Neural crest cell (in vitro differentiated cells): ENCODE data around the gene FANCE. TPM values are rescaled to one million over a fixed set of nuclear protein-coding genes. Genes with fewer than 3 reads are reported as not detected.

Experiments used
- DNase-seq: peaks from one replicate; pipeline ENCODE4 v3.0.0; 2021; ENCODE audit warnings: low read depth, mixed read lengths, low spot score
- H3K27ac Mint-ChIP-seq: one replicate; pipeline ENCODE4 v1.8.0; 2021; ENCODE audit warnings: mild to moderate bottlenecking, mixed read lengths; ENCODE audit not compliant: unreplicated experiment
- H3K27me3 Mint-ChIP-seq: 2 replicates; pipeline ENCODE4 v1.8.0; 2021; ENCODE audit warnings: low read depth, mild to moderate bottlenecking, mixed read lengths
- H3K36me3 Mint-ChIP-seq: 2 replicates; pipeline ENCODE4 v1.8.0; 2021; ENCODE audit warnings: low read depth, mild to moderate bottlenecking, mixed read lengths
- H3K4me1 Mint-ChIP-seq: 2 replicates; pipeline ENCODE4 v1.8.0; 2021; ENCODE audit warnings: mixed read lengths
- H3K4me3 Mint-ChIP-seq: one replicate; pipeline ENCODE4 v1.8.0; 2021; ENCODE audit warnings: mild to moderate bottlenecking, mixed read lengths
- H3K9me3 Mint-ChIP-seq: 2 replicates; pipeline ENCODE4 v1.8.0; 2021; ENCODE audit warnings: mixed read lengths
- long read RNA-seq: library from polyadenylated mRNA; unstranded; transcript quantifications from one replicate; pipeline ENCODE4 v2.0.0, GENCODE V29; 2020
- total RNA-seq: library from RNA; stranded (reverse); gene quantifications from 2 replicates; pipeline ENCODE4 v1.2.1, GENCODE V29; 2021
- TF ChIP-seq, protein P1 (sequence below): fragments of 200-600 bp; sonication (generic); conservative IDR thresholded peaks from 2 replicates; pipeline ENCODE4 v1.5.0; 2021; ENCODE audit warnings: antibody characterized with exemption, mild to moderate bottlenecking

Gene FANCE, protein sequence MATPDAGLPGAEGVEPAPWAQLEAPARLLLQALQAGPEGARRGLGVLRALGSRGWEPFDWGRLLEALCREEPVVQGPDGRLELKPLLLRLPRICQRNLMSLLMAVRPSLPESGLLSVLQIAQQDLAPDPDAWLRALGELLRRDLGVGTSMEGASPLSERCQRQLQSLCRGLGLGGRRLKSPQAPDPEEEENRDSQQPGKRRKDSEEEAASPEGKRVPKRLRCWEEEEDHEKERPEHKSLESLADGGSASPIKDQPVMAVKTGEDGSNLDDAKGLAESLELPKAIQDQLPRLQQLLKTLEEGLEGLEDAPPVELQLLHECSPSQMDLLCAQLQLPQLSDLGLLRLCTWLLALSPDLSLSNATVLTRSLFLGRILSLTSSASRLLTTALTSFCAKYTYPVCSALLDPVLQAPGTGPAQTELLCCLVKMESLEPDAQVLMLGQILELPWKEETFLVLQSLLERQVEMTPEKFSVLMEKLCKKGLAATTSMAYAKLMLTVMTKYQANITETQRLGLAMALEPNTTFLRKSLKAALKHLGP
- 18.8 and 20.4 TPM in 2 replicates for total RNA-seq
- long read RNA-seq, partial matches to known transcripts: 0 of 2 reads
- long read RNA-seq, other reads (novel, unspliced or antisense): 1 of 2 reads

DNA sequence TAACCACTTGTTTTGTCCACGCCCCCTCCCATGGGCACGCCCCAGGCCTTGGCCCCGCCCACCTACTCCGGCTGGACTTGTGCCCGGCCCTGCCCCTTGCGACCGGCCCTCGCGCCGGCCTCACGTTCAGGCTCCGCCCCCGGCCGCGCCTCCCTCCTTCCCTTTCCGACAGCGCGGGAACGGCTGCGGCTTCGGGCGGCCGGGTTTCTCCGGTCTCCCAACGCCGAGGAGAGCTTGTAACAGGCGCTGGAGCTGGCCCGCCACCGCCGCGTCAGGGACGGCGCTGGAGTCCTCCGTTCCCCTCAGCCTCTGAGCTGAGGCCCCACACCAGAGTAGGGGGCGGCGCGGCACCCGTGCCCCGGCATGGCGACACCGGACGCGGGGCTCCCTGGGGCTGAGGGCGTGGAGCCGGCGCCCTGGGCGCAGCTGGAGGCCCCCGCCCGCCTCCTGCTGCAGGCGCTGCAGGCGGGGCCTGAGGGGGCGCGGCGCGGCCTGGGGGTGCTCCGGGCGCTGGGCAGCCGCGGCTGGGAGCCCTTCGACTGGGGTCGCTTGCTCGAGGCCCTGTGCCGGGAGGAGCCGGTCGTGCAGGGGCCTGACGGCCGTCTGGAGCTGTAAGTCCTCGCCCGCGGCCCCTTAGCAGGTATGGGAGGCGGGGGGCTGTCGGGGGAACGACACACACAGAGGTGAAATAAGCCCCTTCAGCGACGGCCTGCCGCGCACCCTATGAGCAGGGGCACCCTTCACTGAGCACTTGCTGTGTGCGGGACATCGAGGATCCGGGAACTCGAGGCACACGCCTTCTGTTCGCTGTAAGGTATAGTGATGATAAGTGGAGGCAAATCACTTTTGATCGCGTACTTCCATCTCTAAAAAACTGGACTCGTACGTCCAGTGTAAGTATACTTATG is at the start of gene FANCE:
Gene FANCE (plus strand): TSS at position 156 of the 908 bp plus-strand sequence. CDS start 208 bp downstream, at position 364.
- H3K27me3 Mint-ChIP-seq: no peaks in the 10 kb centered on the region

DNA sequence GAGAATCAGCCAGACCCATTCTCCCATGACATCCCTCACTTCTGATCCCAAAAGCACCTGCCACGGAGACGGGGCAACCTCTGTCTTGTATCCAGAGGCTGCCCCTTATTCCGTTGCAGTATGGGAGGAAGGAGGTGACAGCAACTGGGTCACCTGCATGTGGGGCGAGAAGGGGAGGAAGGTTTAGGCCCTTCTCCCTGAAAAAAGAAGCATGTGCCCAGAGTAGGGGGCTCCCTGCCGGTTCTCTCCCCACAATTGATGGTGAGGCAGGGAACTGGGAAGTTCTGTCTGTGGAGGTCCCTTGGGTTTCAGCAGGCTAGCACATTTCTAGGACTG is 49.3 kb upstream of the FANCE start:
- Mint-ChIP-seq H3K4me1 (no peaks in the 10 kb centered on the region), H3K27ac (no peak overlapping the region), H3K36me3 (no peaks in the 10 kb centered on the region), H3K4me3 (no peak overlapping the region), H3K27me3 (no peaks in the 10 kb centered on the region), H3K9me3 (no peaks in the 10 kb centered on the region)
- no peak for DNase-seq
- TF ChIP-seq, protein P1, sequence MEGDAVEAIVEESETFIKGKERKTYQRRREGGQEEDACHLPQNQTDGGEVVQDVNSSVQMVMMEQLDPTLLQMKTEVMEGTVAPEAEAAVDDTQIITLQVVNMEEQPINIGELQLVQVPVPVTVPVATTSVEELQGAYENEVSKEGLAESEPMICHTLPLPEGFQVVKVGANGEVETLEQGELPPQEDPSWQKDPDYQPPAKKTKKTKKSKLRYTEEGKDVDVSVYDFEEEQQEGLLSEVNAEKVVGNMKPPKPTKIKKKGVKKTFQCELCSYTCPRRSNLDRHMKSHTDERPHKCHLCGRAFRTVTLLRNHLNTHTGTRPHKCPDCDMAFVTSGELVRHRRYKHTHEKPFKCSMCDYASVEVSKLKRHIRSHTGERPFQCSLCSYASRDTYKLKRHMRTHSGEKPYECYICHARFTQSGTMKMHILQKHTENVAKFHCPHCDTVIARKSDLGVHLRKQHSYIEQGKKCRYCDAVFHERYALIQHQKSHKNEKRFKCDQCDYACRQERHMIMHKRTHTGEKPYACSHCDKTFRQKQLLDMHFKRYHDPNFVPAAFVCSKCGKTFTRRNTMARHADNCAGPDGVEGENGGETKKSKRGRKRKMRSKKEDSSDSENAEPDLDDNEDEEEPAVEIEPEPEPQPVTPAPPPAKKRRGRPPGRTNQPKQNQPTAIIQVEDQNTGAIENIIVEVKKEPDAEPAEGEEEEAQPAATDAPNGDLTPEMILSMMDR: no peak

More for the DNA sequence above, at the start of gene FANCE:
- DNase-seq: peak; percentile 100
- peaks cover 38% of the 10 kb centered on the region for H3K4me1 Mint-ChIP-seq
- TF ChIP-seq, protein P1: no peak
- no peak within 1 kb of the TSS for H3K27ac Mint-ChIP-seq
- H3K4me3 Mint-ChIP-seq: peak within 1 kb of the TSS; percentile 86
- H3K9me3 Mint-ChIP-seq: no peaks in the 10 kb centered on the region
- peaks cover 9% of the 10 kb centered on the region for H3K36me3 Mint-ChIP-seq

DNA sequence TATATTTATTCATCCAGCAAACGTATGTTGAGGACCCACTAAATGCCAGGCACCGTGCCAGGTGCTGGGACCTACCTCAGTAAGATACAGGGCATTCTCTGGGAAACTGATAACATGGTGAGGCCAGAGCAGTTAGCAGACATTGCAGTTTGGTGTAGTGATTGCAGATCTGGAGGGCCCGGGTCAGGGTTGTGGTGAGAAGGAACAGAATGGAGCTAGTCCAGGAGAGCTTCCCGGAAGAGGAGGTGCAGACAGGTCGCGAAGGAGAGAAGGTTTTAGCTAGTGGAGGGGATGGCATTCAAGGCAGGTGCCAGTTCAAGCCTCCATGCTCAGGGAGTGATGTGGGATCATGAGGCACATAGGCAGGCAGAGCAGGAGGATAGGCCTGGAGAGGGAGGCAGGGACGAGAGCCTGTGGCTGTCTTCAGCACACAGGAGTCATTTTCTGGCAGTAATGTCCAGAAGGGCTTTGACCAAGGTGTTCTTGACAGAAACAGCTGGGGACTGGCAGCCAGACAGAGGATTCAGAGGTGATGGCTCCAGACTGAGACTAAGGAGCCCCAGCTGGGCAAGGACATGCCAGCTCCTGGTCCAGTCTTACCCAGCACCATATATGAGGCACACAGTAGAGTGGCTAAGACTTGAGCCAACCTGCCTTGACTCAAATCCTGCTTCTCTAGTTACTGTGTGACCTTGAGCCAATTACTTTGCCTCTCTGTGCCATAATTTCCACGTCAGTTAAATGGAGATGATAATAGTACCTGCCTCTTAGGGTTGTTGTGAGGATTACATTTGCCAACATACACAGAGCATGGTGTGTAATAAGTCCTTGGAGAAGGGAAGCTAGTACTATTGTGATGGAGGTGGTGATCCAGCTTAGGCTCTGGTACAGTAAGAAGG is 48.3 kb upstream of the FANCE start:
- H3K36me3 Mint-ChIP-seq: no peaks in the 10 kb centered on the region
- no peak for DNase-seq
- H3K4me1 Mint-ChIP-seq: no peaks in the 10 kb centered on the region
- no peak overlapping the region for H3K4me3 Mint-ChIP-seq
- H3K27me3 Mint-ChIP-seq: no peaks in the 10 kb centered on the region
- H3K27ac Mint-ChIP-seq: no peak overlapping the region
- TF ChIP-seq, protein P1: no peak
- no peaks in the 10 kb centered on the region for H3K9me3 Mint-ChIP-seq

DNA sequence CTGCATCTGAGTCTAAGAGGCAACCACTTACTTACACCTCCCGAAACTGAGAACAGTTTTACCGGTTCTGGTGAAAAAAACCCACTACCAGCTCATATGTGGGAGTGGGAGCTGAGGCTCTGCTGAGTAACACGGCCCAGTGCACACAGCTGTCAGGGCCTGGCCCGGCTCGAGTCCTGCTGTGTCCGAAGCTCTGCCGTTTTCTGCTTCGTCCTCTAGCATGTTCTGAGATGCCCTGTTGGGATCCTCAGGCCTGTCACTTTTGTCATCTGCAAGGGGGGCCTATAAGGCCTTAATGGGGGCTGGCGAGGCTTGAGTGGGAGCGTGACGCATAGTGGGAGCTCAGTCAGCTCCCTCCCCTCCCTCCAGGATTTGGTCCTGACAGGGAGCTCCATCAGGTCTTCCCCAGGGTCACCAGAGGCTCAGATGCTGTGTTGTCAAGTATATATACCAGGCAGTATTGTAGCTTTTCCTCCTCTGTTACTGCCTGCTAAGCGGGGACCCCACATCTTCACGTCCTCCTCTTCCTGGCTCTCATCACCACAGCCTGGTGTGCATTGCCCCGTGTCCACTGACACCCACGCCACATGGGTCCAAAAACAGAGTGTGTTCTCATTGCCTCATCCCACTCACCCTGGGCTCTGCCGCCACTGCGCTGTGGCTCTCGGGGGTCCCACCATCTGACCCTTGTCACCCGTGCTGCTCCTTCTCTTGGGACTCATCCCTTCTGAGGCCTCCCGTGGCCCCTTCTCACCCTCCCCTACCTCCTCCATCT is 45.2 kb upstream of the FANCE start:
- no peak for DNase-seq
- H3K4me1 Mint-ChIP-seq: no peaks in the 10 kb centered on the region
- no peak overlapping the region for H3K27ac Mint-ChIP-seq
- H3K4me3 Mint-ChIP-seq: no peak overlapping the region
- TF ChIP-seq, protein P1: no peak
- H3K9me3 Mint-ChIP-seq: no peaks in the 10 kb centered on the region
- no peaks in the 10 kb centered on the region for H3K27me3 Mint-ChIP-seq
- peaks cover 3% of the 10 kb centered on the region for H3K36me3 Mint-ChIP-seq
